Keratinocyte (primary cell): Measurements from ENCODE around the gene EXOC3.

Experiments used
- EZH2 ChIP-seq: IDR thresholded peaks from one replicate; pipeline ENCODE4 v1.6.1; 2012; ENCODE audit warnings: inconsistent platforms, mild to moderate bottlenecking, low read length, moderate library complexity
- TF ChIP-seq, protein P1 (sequence below), 3 experiments: IDR thresholded peaks in 1 of 3; conservative IDR thresholded peaks in 1 of 3; optimal IDR thresholded peaks in 1 of 3; 2 replicates in 2 of 3; 3 replicates in 1 of 3; pipeline versions ENCODE3 to v1.5.1; 2011; ENCODE audit warnings: low read length in 3 of 3, mild to moderate bottlenecking in 3 of 3, moderate library complexity in 2 of 3, control low read depth in 1 of 3, inconsistent platforms in 1 of 3; ENCODE audit not compliant: insufficient read depth in 2 of 3; ENCODE audit errors: extremely low read depth in 1 of 3

DNA sequence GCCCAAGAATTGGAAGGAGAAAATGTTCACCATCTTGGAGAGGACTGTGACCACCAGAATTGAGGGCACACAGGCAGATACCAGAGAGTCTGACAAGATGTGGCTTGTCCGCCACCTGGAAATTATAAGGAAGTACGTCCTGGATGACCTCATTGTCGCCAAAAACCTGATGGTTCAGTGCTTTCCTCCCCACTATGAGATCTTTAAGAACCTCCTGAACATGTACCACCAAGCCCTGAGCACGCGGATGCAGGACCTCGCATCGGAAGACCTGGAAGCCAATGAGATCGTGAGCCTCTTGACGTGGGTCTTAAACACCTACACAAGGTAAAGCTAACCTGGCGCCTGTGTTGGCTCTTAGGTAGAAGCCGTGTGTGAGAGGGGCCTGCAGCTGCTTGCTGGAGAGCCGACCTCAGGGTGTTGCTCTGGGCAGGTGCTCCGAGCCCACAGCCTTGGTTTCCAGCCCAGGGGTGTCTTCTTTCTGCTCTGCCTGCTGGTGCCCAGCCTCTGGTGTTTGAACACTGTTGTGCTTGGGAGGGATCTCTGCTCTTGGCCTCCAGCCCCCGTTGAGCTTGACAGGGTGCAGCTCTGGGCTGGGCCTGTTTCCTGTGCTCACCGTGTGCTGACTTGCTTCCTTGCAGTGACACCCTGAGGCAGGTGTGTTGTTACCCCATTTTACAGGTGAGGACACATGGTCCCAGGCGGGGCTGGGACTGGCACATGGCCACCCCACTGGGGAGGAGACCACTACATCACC, 10.9 kb downstream of the EXOC3 start:
- no peak for TF ChIP-seq EZH2
- TF ChIP-seq, protein P1, sequence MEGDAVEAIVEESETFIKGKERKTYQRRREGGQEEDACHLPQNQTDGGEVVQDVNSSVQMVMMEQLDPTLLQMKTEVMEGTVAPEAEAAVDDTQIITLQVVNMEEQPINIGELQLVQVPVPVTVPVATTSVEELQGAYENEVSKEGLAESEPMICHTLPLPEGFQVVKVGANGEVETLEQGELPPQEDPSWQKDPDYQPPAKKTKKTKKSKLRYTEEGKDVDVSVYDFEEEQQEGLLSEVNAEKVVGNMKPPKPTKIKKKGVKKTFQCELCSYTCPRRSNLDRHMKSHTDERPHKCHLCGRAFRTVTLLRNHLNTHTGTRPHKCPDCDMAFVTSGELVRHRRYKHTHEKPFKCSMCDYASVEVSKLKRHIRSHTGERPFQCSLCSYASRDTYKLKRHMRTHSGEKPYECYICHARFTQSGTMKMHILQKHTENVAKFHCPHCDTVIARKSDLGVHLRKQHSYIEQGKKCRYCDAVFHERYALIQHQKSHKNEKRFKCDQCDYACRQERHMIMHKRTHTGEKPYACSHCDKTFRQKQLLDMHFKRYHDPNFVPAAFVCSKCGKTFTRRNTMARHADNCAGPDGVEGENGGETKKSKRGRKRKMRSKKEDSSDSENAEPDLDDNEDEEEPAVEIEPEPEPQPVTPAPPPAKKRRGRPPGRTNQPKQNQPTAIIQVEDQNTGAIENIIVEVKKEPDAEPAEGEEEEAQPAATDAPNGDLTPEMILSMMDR (optimal IDR thresholded peaks at IDR 0.05 in 1 of 3, IDR thresholded peaks at IDR 0.05 in 1 of 3, conservative IDR thresholded peaks at IDR 0.05 in 1 of 3; ENCODE audit: extremely low read depth in 1 of 3, insufficient read depth in 2 of 3, low read length in 3 of 3): peak in 1 of 3 experiments; percentile 60
